Right forelimb (tissue), 1 donor: ENCODE data around the gene RIN3.

Source experiments
- DNase-seq: peaks from one replicate; pipeline ENCODE4 v3.0.0-alpha.2; 2018

RIN3 gene

GRCh38 chr14:92556863-92557543 is 43.4 kb downstream of the RIN3 start:
- DNase-seq = no peak

- no peak for DNase-seq
Measured at GRCh38 chr14:92557544-92557912, 43.9 kb downstream of the RIN3 start.

- DNase-seq = no peak
Measured at GRCh38 chr14:92558319-92558718, 44.7 kb downstream of the RIN3 start.

GRCh38 chr14:92559486-92559885 is 45.9 kb downstream of the RIN3 start:
- no peak for DNase-seq

GRCh38 chr14:92560106-92560865 is 46.7 kb downstream of the RIN3 start:
- no peak for DNase-seq

DNA sequence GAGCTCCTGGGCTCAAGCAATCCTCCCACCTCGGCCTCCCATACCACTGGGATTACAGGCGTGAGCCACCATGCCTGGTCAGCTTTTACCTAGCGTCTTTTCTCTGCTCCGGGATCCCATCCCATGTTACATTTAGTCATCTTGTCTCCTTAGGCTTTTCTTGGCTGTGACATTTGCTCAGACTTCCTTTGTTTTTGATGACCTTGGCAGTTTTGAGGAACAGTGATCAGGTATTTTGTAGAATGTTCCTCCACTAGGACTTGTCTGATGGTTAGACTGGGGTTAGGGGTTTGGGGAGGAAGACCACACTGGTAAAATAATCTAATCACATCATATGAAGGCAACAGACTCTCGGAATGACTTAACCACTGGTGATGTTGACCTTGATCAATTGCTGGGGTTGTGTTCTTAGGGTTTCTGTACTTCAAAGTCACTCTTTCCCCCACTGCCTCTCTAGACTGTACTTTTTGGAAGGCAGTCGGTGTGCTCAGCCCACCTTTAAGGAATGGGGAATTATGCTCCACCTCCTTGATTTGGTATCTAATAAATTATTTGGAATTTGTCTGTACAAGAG is 48.4 kb downstream of the RIN3 start:
- no peak for DNase-seq

DNA sequence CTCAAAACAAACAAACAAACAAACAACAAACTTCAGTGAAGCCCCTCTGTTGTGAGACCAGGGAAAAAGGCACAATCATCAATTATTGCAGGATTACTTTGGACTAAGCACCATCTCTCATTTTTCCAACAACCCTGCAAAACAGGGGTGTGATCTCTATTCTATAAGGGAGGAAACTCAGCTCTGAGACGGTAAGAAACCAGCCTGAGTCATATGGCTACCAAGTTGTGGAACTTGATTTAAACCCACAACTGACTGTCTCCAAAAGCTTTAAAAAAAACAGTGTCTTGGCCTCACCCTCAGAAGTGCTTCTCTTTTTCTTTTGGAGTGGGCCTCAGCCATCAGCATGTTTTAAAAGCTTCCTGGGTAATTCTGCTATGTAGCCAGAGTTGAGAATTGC is 49.8 kb downstream of the RIN3 start:
- no peak for DNase-seq

DNA sequence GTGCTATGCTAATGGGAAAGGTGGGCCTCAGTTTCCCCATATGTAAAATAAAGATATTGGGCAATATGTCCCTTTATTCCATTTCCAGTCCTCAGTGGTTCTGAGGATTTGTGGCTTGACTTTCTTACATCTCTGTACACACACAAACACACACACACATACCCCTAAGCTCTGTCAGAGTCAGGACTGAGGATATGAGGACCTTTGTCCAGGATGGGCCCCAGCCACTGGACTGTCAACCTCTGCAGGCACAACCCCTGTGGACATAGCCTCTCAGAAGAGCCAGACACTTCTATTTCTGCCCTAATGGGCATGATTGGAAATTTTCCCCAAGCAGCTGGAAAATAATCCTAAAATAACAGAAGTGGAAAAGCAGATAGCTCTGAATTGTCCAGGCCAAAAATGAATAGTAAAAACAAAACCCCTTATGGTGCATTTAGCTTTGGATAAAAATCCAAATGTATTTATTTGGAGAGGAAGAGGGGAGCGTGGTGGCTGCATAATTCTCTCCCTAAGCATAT is 50.2 kb downstream of the RIN3 start:
- DNase-seq = no peak

DNA sequence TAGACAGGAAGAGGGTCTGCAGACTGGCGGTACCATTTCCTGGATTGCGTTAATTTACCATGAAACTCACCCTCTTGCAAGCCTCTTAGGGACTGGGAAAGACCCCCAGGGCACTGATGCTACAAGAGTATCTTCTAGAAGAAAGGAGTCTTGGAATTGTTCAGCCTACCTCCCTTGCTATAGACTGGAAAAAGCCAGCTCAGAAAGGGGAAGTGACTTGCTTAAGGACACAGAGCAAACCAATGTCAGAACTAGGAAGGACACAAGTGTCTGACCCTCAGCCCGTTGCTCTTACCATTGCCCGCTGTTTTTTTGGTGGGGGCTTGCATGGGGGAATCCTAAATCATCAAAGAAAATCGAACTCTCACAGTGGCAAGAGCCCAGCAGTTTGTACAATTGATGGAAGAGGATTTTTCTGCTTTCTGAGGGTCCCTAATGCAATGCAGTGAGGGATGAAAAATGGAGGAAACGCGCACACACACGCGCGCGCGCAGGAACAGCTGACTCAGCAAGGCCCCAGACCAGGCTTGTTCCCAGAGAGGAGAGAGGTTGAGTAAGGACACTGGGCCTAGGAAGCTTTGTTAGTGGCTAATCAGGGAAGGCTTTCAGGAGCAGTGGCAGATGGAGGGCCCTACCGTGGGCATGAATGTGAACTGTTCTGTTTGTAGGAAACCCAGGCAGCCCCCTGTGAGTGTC is 50.9 kb downstream of the RIN3 start:
- DNase-seq = no peak

DNA sequence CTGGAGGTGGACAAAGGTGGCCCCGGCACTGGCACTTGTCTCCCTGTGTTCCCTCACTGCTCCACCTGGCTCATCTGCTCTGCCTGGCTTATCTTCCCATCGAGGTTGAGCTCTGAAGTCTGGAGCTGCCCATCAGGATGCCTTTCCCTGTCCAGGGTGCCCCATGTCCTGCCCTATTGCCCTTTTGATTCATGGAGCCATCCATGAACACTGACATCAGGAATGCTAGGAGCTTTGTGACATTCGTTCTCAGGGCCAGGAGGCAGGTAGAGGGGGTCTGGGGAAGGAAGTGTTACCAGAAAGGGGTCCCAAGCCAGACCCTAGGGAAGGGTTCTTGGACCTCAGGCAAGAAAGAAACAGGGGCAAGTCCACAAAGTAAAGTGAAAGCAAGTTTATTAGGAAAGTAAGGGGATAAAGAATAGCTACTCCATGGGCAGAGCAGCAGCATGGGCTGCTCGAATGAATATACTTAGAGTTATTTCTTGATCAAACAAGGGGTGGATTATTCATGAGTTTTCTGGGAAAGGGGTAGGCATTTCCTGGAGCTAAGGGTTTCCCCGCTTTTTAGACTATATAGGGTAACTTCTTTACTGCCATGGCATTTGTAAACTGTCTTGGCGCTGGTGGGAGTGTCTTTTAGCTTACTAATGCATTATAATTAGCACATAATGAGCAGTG is 51.6 kb downstream of the RIN3 start:
- DNase-seq = no peak

- no peak for DNase-seq
Measured at GRCh38 chr14:92565718-92566115, 52.1 kb downstream of the RIN3 start.

GRCh38 chr14:92567173-92567725 is 53.7 kb downstream of the RIN3 start:
- no peak for DNase-seq

- peak; percentile 31 for DNase-seq
Measured at GRCh38 chr14:92568621-92569479, 55.3 kb downstream of the RIN3 start.

- DNase-seq = no peak
Measured at GRCh38 chr14:92570674-92571262, 57.2 kb downstream of the RIN3 start.

DNA sequence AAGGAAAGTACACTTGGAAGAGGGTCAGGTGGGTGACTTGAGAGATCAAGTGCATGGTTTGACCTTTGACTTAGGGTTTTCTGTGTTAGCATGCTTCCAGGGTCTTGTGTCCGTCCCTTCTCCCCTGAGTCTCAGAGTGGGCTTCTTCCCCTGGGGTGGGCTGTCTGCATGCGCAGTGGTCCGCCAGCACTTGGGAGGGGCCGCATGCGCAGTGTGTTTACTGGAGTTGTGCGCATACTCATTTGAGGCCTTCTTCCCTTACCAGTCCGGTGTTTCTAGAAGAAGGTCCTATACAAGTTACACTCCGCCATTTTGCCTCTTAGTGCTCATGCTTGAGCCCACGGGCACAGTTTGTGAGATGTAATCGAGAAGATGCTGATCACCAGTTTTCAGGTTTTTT is 58.5 kb downstream of the RIN3 start:
- no peak for DNase-seq

DNA sequence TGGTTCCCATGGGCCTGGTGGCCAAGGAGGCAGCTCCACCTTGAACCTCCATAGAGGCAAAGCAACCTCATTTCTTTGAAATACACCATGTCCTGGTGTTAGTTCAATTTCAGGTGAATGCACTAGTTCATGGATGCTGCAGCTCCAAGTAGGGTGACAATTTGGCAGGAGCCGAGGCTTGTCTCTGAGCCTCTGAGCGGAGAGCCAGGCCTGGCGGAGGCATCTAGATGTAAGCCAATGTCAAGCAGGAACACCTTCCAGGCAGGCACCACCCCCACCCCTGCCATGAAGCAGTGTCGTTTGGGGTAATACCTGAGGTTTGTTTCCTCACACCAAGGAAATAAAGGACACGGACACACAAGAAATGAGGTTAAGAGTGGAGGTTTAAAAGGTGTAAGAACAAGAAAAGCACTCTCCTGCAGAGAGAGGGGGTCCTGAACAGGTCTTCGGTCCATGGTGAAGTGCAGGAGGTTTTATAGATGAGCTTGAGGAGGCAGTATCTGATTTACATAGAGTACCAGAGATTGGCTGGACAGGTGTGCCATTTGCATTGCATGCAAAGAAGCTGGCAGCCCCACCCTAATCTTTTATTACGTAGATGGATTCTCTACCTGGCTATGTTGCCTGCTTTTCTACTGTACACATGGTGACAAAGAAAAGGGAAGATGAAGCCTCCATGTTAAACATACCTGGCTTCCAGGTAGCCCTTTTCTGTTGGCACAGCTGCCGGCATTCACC is 60.3 kb downstream of the RIN3 start:
- DNase-seq = no peak

DNA sequence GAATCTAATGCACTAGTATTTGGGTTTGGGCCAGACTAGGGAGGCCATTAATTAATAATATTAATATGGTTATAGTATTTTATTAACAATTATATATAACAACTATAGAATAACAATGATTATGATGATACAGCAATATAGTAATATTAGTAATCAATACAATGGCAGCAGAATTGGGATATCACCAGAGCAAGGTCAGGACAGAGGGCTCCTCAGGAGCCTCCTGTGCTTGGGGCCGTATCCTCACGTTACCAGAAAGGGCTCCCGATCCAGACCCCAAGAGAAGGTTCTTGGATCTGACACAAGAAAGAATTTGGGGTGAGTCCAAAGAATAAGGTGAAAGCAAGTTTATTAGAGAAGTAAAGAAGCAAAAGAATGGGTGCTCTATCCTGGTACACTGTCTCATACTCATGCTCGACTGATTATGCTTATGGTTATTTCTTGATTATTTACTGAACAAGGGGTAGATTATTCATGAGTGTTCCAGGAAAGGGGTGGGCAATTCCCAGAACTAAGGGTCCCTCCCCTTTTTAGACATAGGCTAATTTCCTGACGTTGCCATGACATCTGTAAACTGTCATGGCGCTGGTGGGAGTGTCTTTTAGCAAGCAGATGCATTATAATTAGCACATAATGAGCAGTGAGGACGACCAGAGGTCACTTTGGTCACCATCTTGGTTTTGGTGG is 61.6 kb downstream of the RIN3 start:
- DNase-seq = no peak

DNA sequence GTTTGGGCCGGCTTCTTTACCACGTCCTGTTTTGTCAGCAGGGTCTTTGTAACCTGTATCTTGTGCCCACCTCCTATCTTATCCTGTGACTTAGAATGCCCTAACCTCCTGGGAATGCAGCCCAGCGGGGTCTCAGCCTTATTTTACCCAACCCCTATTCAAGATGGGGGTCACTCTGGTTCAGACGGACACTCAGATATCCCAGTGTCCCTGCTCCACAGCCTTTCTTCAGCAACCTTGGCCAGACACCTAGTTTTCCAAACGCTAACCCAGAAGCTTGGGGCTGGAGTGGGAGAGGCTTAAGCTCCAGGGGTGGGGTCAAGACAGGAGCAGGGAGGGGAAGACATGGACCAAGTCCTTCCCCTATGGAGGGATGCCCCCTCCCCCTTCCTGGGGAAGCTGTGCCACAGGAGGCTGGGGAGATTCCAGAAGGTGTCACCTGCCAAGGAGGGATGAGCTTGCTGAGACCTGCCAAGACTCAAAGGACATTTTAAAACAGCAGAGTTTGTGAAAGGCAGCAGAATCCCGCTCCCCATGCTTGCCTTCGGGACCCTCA is 62.2 kb downstream of the RIN3 start:
- DNase-seq = no peak

- DNase-seq = no peak
Measured at GRCh38 chr14:92577321-92577742, 63.8 kb downstream of the RIN3 start.
